AG09309 (cell line): Measurements from ENCODE around the gene HYDIN.

Experiments
- DNase-seq: peaks from one replicate; pipeline ENCODE4 v3.0.0-alpha.2; 2010; ENCODE audit warnings: low read depth
- H3K4me3 ChIP-seq: 2 replicates; pipeline ENCODE4 v1.5.1; 2011; ENCODE audit warnings: mild to moderate bottlenecking, low read depth, low read length, moderate library complexity; ENCODE audit not compliant: control insufficient read depth
- CTCF ChIP-seq: IDR thresholded peaks from 2 replicates; pipeline ENCODE4 v1.5.1; 2011; ENCODE audit warnings: mild to moderate bottlenecking, low read depth, low read length, inconsistent platforms; ENCODE audit not compliant: insufficient read depth, control insufficient read depth; ENCODE audit errors: missing control alignments

HYDIN gene

GRCh38 chr16:70789595-70790447 is 440.7 kb downstream of the HYDIN start:
- DNase-seq = no peak
- no peak for TF ChIP-seq CTCF
- H3K4me3 ChIP-seq = no peak overlapping the region

GRCh38 chr16:70788668-70789594 is 441.6 kb downstream of the HYDIN start:
- no peak for TF ChIP-seq CTCF
- H3K4me3 ChIP-seq = no peak overlapping the region
- DNase-seq = no peak

GRCh38 chr16:70786020-70786755 is 444.3 kb downstream of the HYDIN start:
- no peak for DNase-seq
- no peak overlapping the region for H3K4me3 ChIP-seq
- TF ChIP-seq CTCF = no peak

- DNase-seq = no peak
- no peak overlapping the region for H3K4me3 ChIP-seq
- TF ChIP-seq CTCF = no peak
These were observed 445.6 kb downstream of the HYDIN start for GRCh38 chr16:70784692-70785555.

GRCh38 chr16:70782237-70782636 is 448.3 kb downstream of the HYDIN start:
- no peak for DNase-seq
- TF ChIP-seq CTCF = no peak
- H3K4me3 ChIP-seq = no peak overlapping the region
